SJCRH30 (cell line): Measurements from ENCODE around the gene DIO3. TPM values are rescaled to one million over a fixed set of nuclear protein-coding genes. Genes with fewer than 3 reads are reported as not detected.

ENCODE experiments used
- DNase-seq, 2 experiments: peaks; one replicate each; pipeline ENCODE4 v3.0.0-alpha.2; 2015 to 2020
- H3K27ac ChIP-seq: fragments of 250-450 bp; sonication (Bioruptor Pico); 2 replicates; pipeline ENCODE4 v1.5.1; 2020; ENCODE audit warnings: mild to moderate bottlenecking, moderate library complexity
- H3K27me3 ChIP-seq: fragments of 250-450 bp; sonication (Bioruptor Pico); 2 replicates; pipeline ENCODE4 v1.5.1; 2020; ENCODE audit warnings: mild to moderate bottlenecking, moderate library complexity
- H3K36me3 ChIP-seq: fragments of 250-450 bp; sonication (Bioruptor Pico); 2 replicates; pipeline ENCODE4 v1.5.1; 2020; ENCODE audit warnings: mild to moderate bottlenecking, moderate library complexity
- H3K4me1 ChIP-seq: fragments of 250-450 bp; sonication (Bioruptor Pico); 2 replicates; pipeline ENCODE4 v1.5.1; 2020; ENCODE audit warnings: mild to moderate bottlenecking, moderate library complexity
- H3K4me3 ChIP-seq: fragments of 250-450 bp; sonication (Bioruptor Pico); 2 replicates; pipeline ENCODE4 v1.5.1; 2020; ENCODE audit warnings: mild to moderate bottlenecking, moderate library complexity
- H3K9me3 ChIP-seq: fragments of 250-450 bp; sonication (Bioruptor Pico); replicated peaks from 2 replicates; pipeline ENCODE4 v1.5.1; 2020; ENCODE audit warnings: mild to moderate bottlenecking, moderate library complexity
- total RNA-seq: library from RNA; depleted of rRNA; stranded (reverse); fragments of >200 nt; shearing (Covaris generic); gene quantifications from 2 replicates; pipeline ENCODE4 v1.2.3, GENCODE V29; 2014; rRNA removed

Gene DIO3
- total RNA-seq: not detected in 2 replicates

GRCh38 chr14:101561145-101561896, at the start of gene DIO3:
Gene DIO3 (plus strand): TSS chr14:101561495.
- Histone ChIP-seq H3K9me3 (no peaks in the 10 kb centered on the region), H3K27ac (no peak within 1 kb of the TSS), H3K27me3 (no peaks in the 10 kb centered on the region), H3K4me1 (no peaks in the 10 kb centered on the region), H3K4me3 (no peak within 1 kb of the TSS), H3K36me3 (no peaks in the 10 kb centered on the region)
- DNase-seq: no peak

- no peak overlapping the region for H3K4me3 ChIP-seq
- peaks cover 2% of the 10 kb centered on the region; the same call in 1 of the 2 replicates for H3K27me3 ChIP-seq
- H3K27ac ChIP-seq: no peak overlapping the region
- H3K36me3 ChIP-seq: no peaks in the 10 kb centered on the region
- H3K9me3 ChIP-seq: no peaks in the 10 kb centered on the region
- no peak for DNase-seq
- no peaks in the 10 kb centered on the region for H3K4me1 ChIP-seq
Measured at GRCh38 chr14:101511620-101512375, 49.5 kb upstream of the DIO3 start.

GRCh38 chr14:101512376-101512695, 49.0 kb upstream of the DIO3 start:
- H3K27ac ChIP-seq: no peak overlapping the region
- no peaks in the 10 kb centered on the region for H3K4me1 ChIP-seq

GRCh38 chr14:101514136-101514535, 47.2 kb upstream of the DIO3 start:
- H3K27ac ChIP-seq: no peak overlapping the region
- H3K4me1 ChIP-seq: no peaks in the 10 kb centered on the region
- H3K27me3 ChIP-seq: peaks cover 2% of the 10 kb centered on the region; the same call in 1 of the 2 replicates
- no peaks in the 10 kb centered on the region for H3K36me3 ChIP-seq
- H3K4me3 ChIP-seq: no peak overlapping the region
- no peak for DNase-seq
- H3K9me3 ChIP-seq: no peaks in the 10 kb centered on the region

More at GRCh38 chr14:101512376-101512695, 49.0 kb upstream of the DIO3 start:
- no peak for DNase-seq
- Histone ChIP-seq H3K27me3 (peaks cover 2% of the 10 kb centered on the region; the same call in 1 of the 2 replicates), H3K9me3 (no peaks in the 10 kb centered on the region), H3K4me3 (no peak overlapping the region), H3K36me3 (no peaks in the 10 kb centered on the region)

- Histone ChIP-seq H3K4me3 (no peak overlapping the region), H3K27me3 (peaks cover 2% of the 10 kb centered on the region; the same call in 1 of the 2 replicates), H3K4me1 (no peaks in the 10 kb centered on the region), H3K27ac (no peak overlapping the region), H3K36me3 (no peaks in the 10 kb centered on the region), H3K9me3 (no peaks in the 10 kb centered on the region)
- no peak for DNase-seq
Measured at GRCh38 chr14:101516401-101516800, 44.9 kb upstream of the DIO3 start.

- H3K4me3 ChIP-seq: no peak overlapping the region
- H3K4me1 ChIP-seq: no peaks in the 10 kb centered on the region
- no peaks in the 10 kb centered on the region for H3K36me3 ChIP-seq
- H3K27ac ChIP-seq: no peak overlapping the region
- H3K27me3 ChIP-seq: no peaks in the 10 kb centered on the region
- no peaks in the 10 kb centered on the region for H3K9me3 ChIP-seq
- DNase-seq: no peak
Measured at GRCh38 chr14:101518611-101519473, 42.5 kb upstream of the DIO3 start.

- Histone ChIP-seq H3K36me3 (no peaks in the 10 kb centered on the region), H3K27me3 (no peaks in the 10 kb centered on the region), H3K9me3 (no peaks in the 10 kb centered on the region), H3K4me3 (no peak overlapping the region), H3K4me1 (no peaks in the 10 kb centered on the region), H3K27ac (no peak overlapping the region)
- no peak for DNase-seq
Measured at GRCh38 chr14:101520621-101521472, 40.4 kb upstream of the DIO3 start.

- H3K4me1 ChIP-seq: no peaks in the 10 kb centered on the region
- H3K4me3 ChIP-seq: no peak overlapping the region
- H3K36me3 ChIP-seq: no peaks in the 10 kb centered on the region
- DNase-seq: no peak
- no peaks in the 10 kb centered on the region for H3K9me3 ChIP-seq
- H3K27ac ChIP-seq: no peak overlapping the region
- no peaks in the 10 kb centered on the region for H3K27me3 ChIP-seq
Measured at GRCh38 chr14:101521473-101521915, 39.8 kb upstream of the DIO3 start.

- no peak for DNase-seq
- Histone ChIP-seq H3K27me3 (no peaks in the 10 kb centered on the region), H3K27ac (no peak overlapping the region), H3K4me1 (no peaks in the 10 kb centered on the region), H3K4me3 (no peak overlapping the region), H3K36me3 (no peaks in the 10 kb centered on the region), H3K9me3 (no peaks in the 10 kb centered on the region)
Measured at GRCh38 chr14:101521978-101522377, 39.3 kb upstream of the DIO3 start.

- Histone ChIP-seq H3K9me3 (no peaks in the 10 kb centered on the region), H3K4me3 (no peak overlapping the region), H3K36me3 (no peaks in the 10 kb centered on the region), H3K27ac (no peak overlapping the region), H3K27me3 (no peaks in the 10 kb centered on the region), H3K4me1 (no peaks in the 10 kb centered on the region)
- no peak for DNase-seq
Measured at GRCh38 chr14:101525640-101526527, 35.4 kb upstream of the DIO3 start.

- Histone ChIP-seq H3K27me3 (no peaks in the 10 kb centered on the region), H3K27ac (no peak overlapping the region), H3K4me3 (no peak overlapping the region), H3K4me1 (no peaks in the 10 kb centered on the region), H3K9me3 (no peaks in the 10 kb centered on the region), H3K36me3 (no peaks in the 10 kb centered on the region)
- no peak for DNase-seq
Measured at GRCh38 chr14:101527987-101528386, 33.3 kb upstream of the DIO3 start.

- H3K36me3 ChIP-seq: no peaks in the 10 kb centered on the region
- H3K27ac ChIP-seq: no peak overlapping the region
- no peaks in the 10 kb centered on the region for H3K27me3 ChIP-seq
- H3K4me3 ChIP-seq: no peak overlapping the region
- no peak for DNase-seq
- H3K9me3 ChIP-seq: no peaks in the 10 kb centered on the region
- no peaks in the 10 kb centered on the region for H3K4me1 ChIP-seq
Measured at GRCh38 chr14:101529079-101529478, 32.2 kb upstream of the DIO3 start.

GRCh38 chr14:101534198-101534597, 27.1 kb upstream of the DIO3 start:
- Histone ChIP-seq H3K27ac (no peak overlapping the region), H3K4me1 (no peaks in the 10 kb centered on the region), H3K4me3 (no peak overlapping the region)

More at GRCh38 chr14:101534198-101534597, 27.1 kb upstream of the DIO3 start:
- Histone ChIP-seq H3K36me3 (no peaks in the 10 kb centered on the region), H3K9me3 (no peaks in the 10 kb centered on the region), H3K27me3 (no peaks in the 10 kb centered on the region)
- DNase-seq: no peak
